Thyroid gland (tissue), 4 donors: Measurements from ENCODE around the gene ANAPC2.

Source experiments
- POLR2A ChIP-seq, 2 donors: fragments of 450-650 bp; IDR thresholded peaks; one replicate each; pipeline ENCODE4 v1.6.1; 2017; ENCODE audit warnings: antibody characterized with exemption in 2 of 2, mild to moderate bottlenecking in 2 of 2, moderate library complexity in 1 of 2
- TF ChIP-seq, protein P1 (sequence below), 6 experiments: fragments of 200-600 bp in 3 of 6; fragments of 450-650 bp in 3 of 6; sonication (generic) in 3 of 6; IDR thresholded peaks; one replicate each; pipeline ENCODE4 v1.5.1; 2016 to 2019; ENCODE audit warnings: antibody characterized with exemption in 6 of 6, mild to moderate bottlenecking in 2 of 6, inconsistent platforms in 1 of 6, moderate library complexity in 1 of 6

GRCh38 chr9:137231372-137232039 lies 43.1 kb upstream of the ANAPC2 start:
- TF ChIP-seq, protein P1, sequence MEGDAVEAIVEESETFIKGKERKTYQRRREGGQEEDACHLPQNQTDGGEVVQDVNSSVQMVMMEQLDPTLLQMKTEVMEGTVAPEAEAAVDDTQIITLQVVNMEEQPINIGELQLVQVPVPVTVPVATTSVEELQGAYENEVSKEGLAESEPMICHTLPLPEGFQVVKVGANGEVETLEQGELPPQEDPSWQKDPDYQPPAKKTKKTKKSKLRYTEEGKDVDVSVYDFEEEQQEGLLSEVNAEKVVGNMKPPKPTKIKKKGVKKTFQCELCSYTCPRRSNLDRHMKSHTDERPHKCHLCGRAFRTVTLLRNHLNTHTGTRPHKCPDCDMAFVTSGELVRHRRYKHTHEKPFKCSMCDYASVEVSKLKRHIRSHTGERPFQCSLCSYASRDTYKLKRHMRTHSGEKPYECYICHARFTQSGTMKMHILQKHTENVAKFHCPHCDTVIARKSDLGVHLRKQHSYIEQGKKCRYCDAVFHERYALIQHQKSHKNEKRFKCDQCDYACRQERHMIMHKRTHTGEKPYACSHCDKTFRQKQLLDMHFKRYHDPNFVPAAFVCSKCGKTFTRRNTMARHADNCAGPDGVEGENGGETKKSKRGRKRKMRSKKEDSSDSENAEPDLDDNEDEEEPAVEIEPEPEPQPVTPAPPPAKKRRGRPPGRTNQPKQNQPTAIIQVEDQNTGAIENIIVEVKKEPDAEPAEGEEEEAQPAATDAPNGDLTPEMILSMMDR (IDR thresholded peaks at IDR 0.05): no peak
- no peak for TF ChIP-seq POLR2A (IDR thresholded peaks at IDR 0.05)
